Endodermal cell (in vitro differentiated cells): ENCODE measurements around the gene TTLL9. TPM values are rescaled to one million over a fixed set of nuclear protein-coding genes. Genes with fewer than 3 reads are reported as not detected.

Source experiments
- DNase-seq: peaks from one replicate; pipeline ENCODE4 v3.0.0-alpha.2; 2017
- H3K27ac ChIP-seq: 2 replicates; pipeline ENCODE4 v1.5.1; 2013; ENCODE audit warnings: mild to moderate bottlenecking, low read depth, low read length, moderate library complexity
- H3K27me3 ChIP-seq: 2 replicates; pipeline ENCODE4 v1.6.1; 2013; ENCODE audit warnings: mild to moderate bottlenecking, low read length, moderate library complexity; ENCODE audit not compliant: insufficient read depth, control insufficient read depth, poor library complexity, severe bottlenecking
- H3K36me3 ChIP-seq: 2 replicates; pipeline ENCODE4 v1.7.0; 2013; ENCODE audit warnings: mild to moderate bottlenecking, low read length, moderate library complexity; ENCODE audit not compliant: control insufficient read depth, insufficient read depth
- H3K4me1 ChIP-seq: one replicate; pipeline ENCODE4 v1.7.0; 2013; ENCODE audit warnings: low read length; ENCODE audit not compliant: control insufficient read depth, insufficient read depth
- H3K4me3 ChIP-seq: 2 replicates; pipeline ENCODE4 v1.5.1; 2013; ENCODE audit warnings: mild to moderate bottlenecking, low read length, moderate library complexity
- H3K9ac ChIP-seq: 2 replicates; pipeline ENCODE4 v1.6.1; 2013; ENCODE audit warnings: mild to moderate bottlenecking, low read length, moderate library complexity; ENCODE audit not compliant: poor library complexity, severe bottlenecking; ENCODE audit errors: extremely low read depth
- H3K9me3 ChIP-seq: 2 replicates; pipeline ENCODE4 v1.6.1; 2013; ENCODE audit warnings: mild to moderate bottlenecking, low read length, moderate library complexity; ENCODE audit not compliant: control insufficient read depth
- H3K27ac Mint-ChIP-seq: 2 replicates; pipeline ENCODE4 v1.8.0; 2020; ENCODE audit warnings: mixed read lengths
- H3K27me3 Mint-ChIP-seq: 2 replicates; pipeline ENCODE4 v1.8.0; 2021; ENCODE audit warnings: mild to moderate bottlenecking, mixed read lengths; ENCODE audit not compliant: insufficient read depth
- H3K36me3 Mint-ChIP-seq: 2 replicates; pipeline ENCODE4 v1.8.0; 2020; ENCODE audit warnings: low read depth, mixed read lengths
- H3K4me1 Mint-ChIP-seq: 2 replicates; pipeline ENCODE4 v1.8.0; 2020; ENCODE audit warnings: mixed read lengths
- H3K4me3 Mint-ChIP-seq: 2 replicates; pipeline ENCODE4 v1.8.0; 2020; ENCODE audit warnings: mild to moderate bottlenecking, moderate library complexity, mixed read lengths
- H3K9me3 Mint-ChIP-seq: 2 replicates; pipeline ENCODE4 v1.8.0; 2020; ENCODE audit warnings: mild to moderate bottlenecking, mixed read lengths
- WGBS, 2 experiments: methylation state at CpG; one replicate each; pipeline versions ENCODE4 v1.1.5 to v1.1.7; 2013; ENCODE audit warnings: missing lambda C conversion rate in 2 of 2, mixed read lengths in 1 of 2; ENCODE audit not compliant: insufficient coverage in 1 of 2, insufficient read length in 1 of 2; 5-methylcytosine and 5-hydroxymethylcytosine counted together
- total RNA-seq, 2 donors: library from RNA; stranded (reverse); fragmentation: NEBNext Ultra II Directional in 1 of 2; extraction: Animal tissue kit (Norgen Biotek cat#: 25700) in 1 of 2; gene quantifications; 2 replicates in 1 of 2; 3 replicates in 1 of 2; pipeline ENCODE4 v1.2.1, GENCODE V29; 2021
- TF ChIP-seq, protein P1 (sequence below): fragments of 200-600 bp; sonication (generic); conservative IDR thresholded peaks from 2 replicates; pipeline ENCODE4 v1.5.0; 2021; ENCODE audit warnings: antibody characterized with exemption, mild to moderate bottlenecking

Gene TTLL9
- total RNA-seq, 2 donors from 2014 or later: 0.29 to 0.51 TPM

DNA sequence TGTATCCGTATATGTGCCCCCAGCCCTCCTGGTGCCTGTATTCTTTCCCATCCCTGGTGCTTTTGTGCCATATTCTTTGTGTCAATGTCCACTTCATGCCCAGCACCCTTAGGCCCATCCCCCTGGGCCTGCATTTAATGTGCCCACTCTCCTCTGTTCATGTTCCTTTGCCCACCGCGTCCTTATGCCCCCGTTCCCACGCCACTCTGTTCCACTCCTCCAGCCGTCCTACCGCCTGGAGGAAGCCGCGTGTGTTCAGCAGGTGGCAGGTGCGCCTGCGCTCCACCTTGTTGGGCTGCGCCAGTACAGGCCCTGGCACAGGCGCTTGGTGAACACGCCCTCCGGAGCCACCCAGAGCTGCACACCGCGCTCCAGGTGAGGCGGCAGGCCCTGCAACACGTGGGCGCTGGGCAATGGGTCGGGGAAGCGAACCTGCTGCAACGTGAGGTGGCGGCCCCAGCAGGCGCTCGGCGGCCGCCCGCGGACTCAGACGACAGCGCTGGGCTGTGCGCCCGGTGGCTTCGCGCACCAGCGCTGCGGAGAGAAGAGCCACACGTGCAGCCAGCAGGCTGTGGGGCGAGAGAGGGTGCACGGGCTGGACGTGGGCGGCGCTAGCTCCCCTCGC is 21.0 kb upstream of the TTLL9 start:
- no peak overlapping the region for H3K4me3 Mint-ChIP-seq
- H3K36me3 Mint-ChIP-seq: no peaks in the 10 kb centered on the region
- H3K9me3 Mint-ChIP-seq: no peaks in the 10 kb centered on the region

DNA sequence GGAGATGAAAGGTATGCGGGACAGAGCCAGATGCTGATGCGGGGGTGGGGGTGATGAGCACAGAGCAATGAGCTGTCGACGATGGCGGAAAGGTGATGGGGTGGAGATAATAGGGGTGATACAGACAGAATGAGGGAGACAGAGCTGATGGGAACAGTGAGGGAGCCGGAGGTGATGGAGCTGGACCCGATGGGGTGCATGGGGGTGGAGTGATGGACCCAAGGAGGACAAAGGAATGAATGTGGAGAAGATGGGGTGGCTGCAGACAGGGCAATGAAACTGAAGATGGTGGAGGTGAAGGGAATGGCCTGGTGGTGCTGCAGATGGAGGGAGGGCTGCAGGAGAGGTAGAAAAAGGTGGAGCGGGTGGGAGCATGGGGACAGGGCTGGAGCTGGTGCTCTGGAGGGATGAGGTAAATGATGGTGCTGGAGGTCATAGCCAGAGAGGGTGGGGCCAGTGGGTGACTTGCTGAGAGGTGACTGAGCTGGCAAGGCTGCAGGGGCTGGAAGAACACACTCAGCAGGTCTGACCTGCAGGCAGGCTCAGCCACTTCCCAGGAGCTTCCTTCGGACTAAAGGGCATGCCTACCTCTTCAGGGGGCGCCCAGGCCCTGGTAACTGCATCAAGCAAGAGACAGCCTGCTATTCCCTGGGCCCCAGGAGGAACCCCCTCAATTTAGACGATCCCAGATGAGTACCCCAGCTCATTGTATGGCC is 19.0 kb upstream of the TTLL9 start:
- Mint-ChIP-seq H3K27me3 (peaks cover 60% of the 10 kb centered on the region), H3K4me3 (no peak overlapping the region), H3K27ac (no peak overlapping the region), H3K36me3 (no peaks in the 10 kb centered on the region), H3K9me3 (no peaks in the 10 kb centered on the region), H3K4me1 (no peaks in the 10 kb centered on the region)
- Histone ChIP-seq H3K9me3 (no peaks in the 10 kb centered on the region), H3K27ac (no peak overlapping the region), H3K4me3 (no peak overlapping the region), H3K27me3 (peaks cover 5% of the 10 kb centered on the region), H3K4me1 (no peaks in the 10 kb centered on the region), H3K9ac (no peak overlapping the region), H3K36me3 (no peaks in the 10 kb centered on the region)
- DNase-seq: no peak
- TF ChIP-seq, protein P1, sequence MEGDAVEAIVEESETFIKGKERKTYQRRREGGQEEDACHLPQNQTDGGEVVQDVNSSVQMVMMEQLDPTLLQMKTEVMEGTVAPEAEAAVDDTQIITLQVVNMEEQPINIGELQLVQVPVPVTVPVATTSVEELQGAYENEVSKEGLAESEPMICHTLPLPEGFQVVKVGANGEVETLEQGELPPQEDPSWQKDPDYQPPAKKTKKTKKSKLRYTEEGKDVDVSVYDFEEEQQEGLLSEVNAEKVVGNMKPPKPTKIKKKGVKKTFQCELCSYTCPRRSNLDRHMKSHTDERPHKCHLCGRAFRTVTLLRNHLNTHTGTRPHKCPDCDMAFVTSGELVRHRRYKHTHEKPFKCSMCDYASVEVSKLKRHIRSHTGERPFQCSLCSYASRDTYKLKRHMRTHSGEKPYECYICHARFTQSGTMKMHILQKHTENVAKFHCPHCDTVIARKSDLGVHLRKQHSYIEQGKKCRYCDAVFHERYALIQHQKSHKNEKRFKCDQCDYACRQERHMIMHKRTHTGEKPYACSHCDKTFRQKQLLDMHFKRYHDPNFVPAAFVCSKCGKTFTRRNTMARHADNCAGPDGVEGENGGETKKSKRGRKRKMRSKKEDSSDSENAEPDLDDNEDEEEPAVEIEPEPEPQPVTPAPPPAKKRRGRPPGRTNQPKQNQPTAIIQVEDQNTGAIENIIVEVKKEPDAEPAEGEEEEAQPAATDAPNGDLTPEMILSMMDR: no peak
- WGBS, 2 experiments: 78 to 80% methylated on average over 9 to 11 of the region's 11 CpGs

More for the DNA sequence above, 21.0 kb upstream of the TTLL9 start:
- Histone ChIP-seq H3K27ac (no peak overlapping the region), H3K9me3 (no peaks in the 10 kb centered on the region), H3K36me3 (no peaks in the 10 kb centered on the region), H3K9ac (no peak overlapping the region), H3K4me3 (no peak overlapping the region), H3K4me1 (no peaks in the 10 kb centered on the region), H3K27me3 (peaks cover 5% of the 10 kb centered on the region)
- H3K4me1 Mint-ChIP-seq: no peaks in the 10 kb centered on the region
- DNase-seq: no peak
- TF ChIP-seq, protein P1: peak; percentile 18
- H3K27me3 Mint-ChIP-seq: peaks cover 60% of the 10 kb centered on the region
- no peak overlapping the region for H3K27ac Mint-ChIP-seq
- 87% methylated on average over 29 to 45 of the region's 45 CpGs for WGBS, 2 experiments

DNA sequence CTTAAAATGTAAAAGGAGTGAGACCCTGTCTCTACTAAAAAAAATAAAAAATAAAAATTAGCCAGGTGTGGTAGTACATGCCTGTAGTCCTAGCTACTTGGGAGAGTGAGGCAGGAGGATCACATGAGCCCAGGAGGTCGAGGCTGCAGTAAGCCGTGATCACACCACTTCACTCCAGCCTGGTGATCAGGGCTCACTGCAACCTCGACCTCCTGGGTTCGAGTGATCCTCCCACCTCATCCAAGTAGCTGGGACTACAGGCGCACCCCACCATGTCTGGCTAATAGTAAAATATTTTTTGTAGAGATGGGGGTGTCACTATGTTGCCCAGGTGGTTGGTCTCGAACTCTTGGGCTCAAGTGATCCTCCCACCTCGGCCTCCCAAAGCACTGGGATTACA is 17.0 kb upstream of the TTLL9 start:
- no peak for DNase-seq
- H3K36me3 ChIP-seq: no peaks in the 10 kb centered on the region
- Mint-ChIP-seq H3K4me3 (no peak overlapping the region), H3K27ac (no peak overlapping the region), H3K9me3 (no peaks in the 10 kb centered on the region), H3K27me3 (peaks cover 42% of the 10 kb centered on the region), H3K36me3 (no peaks in the 10 kb centered on the region), H3K4me1 (no peaks in the 10 kb centered on the region)
- peaks cover 5% of the 10 kb centered on the region for H3K27me3 ChIP-seq
- TF ChIP-seq, protein P1: no peak
- H3K27ac ChIP-seq: no peak overlapping the region
- H3K4me1 ChIP-seq: no peaks in the 10 kb centered on the region
- no peak overlapping the region for H3K9ac ChIP-seq
- H3K4me3 ChIP-seq: no peak overlapping the region
- H3K9me3 ChIP-seq: no peaks in the 10 kb centered on the region
- WGBS, 2 experiments: 83 to 100% methylated on average over 2 to 7 of the region's 7 CpGs
